HepG2 (cell line): Measurements from ENCODE around the gene IGF2. TPM values are rescaled to one million over a fixed set of nuclear protein-coding genes. Genes with fewer than 3 reads are reported as not detected.

Source experiments
- ATAC-seq: fragments of 200-7000 bp; cut with Tn5 transposase; 3 replicates; pipeline ENCODE4 v1.9.1; 2020; ENCODE audit warnings: mild to moderate bottlenecking, moderate library complexity
- BruUV-seq: library from RNA; stranded (reverse); fragments of 400-500 nt; replicated peaks from 2 replicates; lab custom pipeline; 2021; lab: Mats Ljungman, UMichigan
- CTCF ChIA-PET: fragments of 300-600 bp; formaldehyde crosslinking; extraction: SDS; loops from one replicate; lab custom pipeline; 2021; ENCODE audit warnings: low total read pairs, inconsistent platforms, low intra/inter-chr PET ratio; lab: Yijun Ruan, JAX
- POLR2A ChIA-PET: fragments of 350-600 bp; sonication (Branson Sonifier 250); formaldehyde crosslinking; loops from one replicate; lab custom pipeline; 2020; ENCODE audit warnings: antibody characterized with exemption, inconsistent platforms; lab: Yijun Ruan, JAX
- DNase-seq: peaks from one replicate; pipeline ENCODE4 v3.0.0-alpha.2; 2015; ENCODE audit warnings: low spot score
- FAIRE-seq: peaks from 3 replicates; lab custom pipeline; 2011; peaks lifted over from hg19 to GRCh38; lab: Jason Lieb, UNC
- H2AFZ ChIP-seq: one replicate; pipeline ENCODE4 v1.6.1; 2011; ENCODE audit warnings: low read length, inconsistent platforms
- H3K27ac ChIP-seq: fragments of 300-600 bp; 3 replicates; pipeline ENCODE4 v1.8.0; 2011; ENCODE audit warnings: mixed run types, mild to moderate bottlenecking, mixed read lengths, low read length, inconsistent platforms; ENCODE audit not compliant: insufficient read depth; ENCODE audit errors: extremely low read length
- H3K27me3 ChIP-seq, 2 experiments: fragments of 200-600 bp in 1 of 2; 2 replicates in 1 of 2; 3 replicates in 1 of 2; pipeline versions ENCODE4 v1.6.0 to v1.8.0; 2011; ENCODE audit warnings: low read length in 2 of 2, mild to moderate bottlenecking in 2 of 2, moderate library complexity in 2 of 2, inconsistent platforms in 1 of 2; ENCODE audit not compliant: insufficient read depth in 2 of 2, control insufficient read depth in 1 of 2
- H3K36me3 ChIP-seq, 2 experiments: fragments of 200-600 bp in 1 of 2; replicated peaks in 1 of 2; 2 replicates in 1 of 2; 3 replicates in 1 of 2; pipeline versions ENCODE4 v1.5.1 to v1.8.0; 2011; ENCODE audit warnings: low read length in 2 of 2, inconsistent platforms in 1 of 2; ENCODE audit not compliant: insufficient read depth in 2 of 2, control insufficient read depth in 1 of 2
- H3K4me1 ChIP-seq: 2 replicates; pipeline ENCODE4 v1.5.1; 2012; ENCODE audit warnings: low read length, inconsistent platforms; ENCODE audit not compliant: insufficient read depth
- H3K4me2 ChIP-seq: 2 replicates; pipeline ENCODE4 v1.6.0; 2011; ENCODE audit warnings: low read depth, low read length, inconsistent platforms
- H3K4me3 ChIP-seq, 3 experiments: fragments of 200-600 bp in 1 of 3; sonication (generic), shearing (Covaris generic) in 1 of 3; replicated peaks in 1 of 3; 2 replicates each; pipeline ENCODE4 v1.5.1; 2011 to 2016; ENCODE audit warnings: low read length in 3 of 3, inconsistent platforms in 2 of 3, low read depth in 2 of 3, mild to moderate bottlenecking in 2 of 3, control low read depth in 1 of 3, mixed read lengths in 1 of 3; ENCODE audit not compliant: insufficient read depth in 1 of 3
- H3K79me2 ChIP-seq: one replicate; pipeline ENCODE4 v1.6.1; 2011; ENCODE audit warnings: low read length, inconsistent platforms; ENCODE audit not compliant: insufficient read depth
- H3K9ac ChIP-seq: 2 replicates; pipeline ENCODE4 v1.6.0; 2011; ENCODE audit warnings: mild to moderate bottlenecking, low read depth, low read length, inconsistent platforms; ENCODE audit not compliant: insufficient read depth
- H3K9me3 ChIP-seq: 2 replicates; pipeline ENCODE4 v1.5.1; 2012; ENCODE audit warnings: mild to moderate bottlenecking, low read length
- H4K20me1 ChIP-seq: 2 replicates; pipeline ENCODE4 v1.6.0; 2011; ENCODE audit warnings: inconsistent platforms, mild to moderate bottlenecking, low read length, moderate library complexity; ENCODE audit not compliant: insufficient read depth
- CTCF ChIP-seq: sonication (generic); formaldehyde crosslinking; IDR thresholded peaks from 2 replicates; pipeline ENCODE4 v1.5.0; 2020; ENCODE audit warnings: mild to moderate bottlenecking, missing genetic modification reagents, moderate library complexity
- GATA4 ChIP-seq: sonication (generic); IDR thresholded peaks from 2 replicates; pipeline ENCODE4 v1.6.1; 2016; ENCODE audit warnings: antibody characterized with exemption, low read depth, borderline replicate concordance
- HOXA3 ChIP-seq: sonication (generic); formaldehyde crosslinking; IDR thresholded peaks from 2 replicates; pipeline ENCODE4 v1.5.0; 2020; ENCODE audit warnings: missing genetic modification reagents
- JUND ChIP-seq: sonication (generic); formaldehyde crosslinking; IDR thresholded peaks from 2 replicates; pipeline ENCODE4 v1.8.0; 2022; ENCODE audit warnings: mild to moderate bottlenecking, missing genetic modification reagents
- NAIF1 ChIP-seq: sonication (generic); formaldehyde crosslinking; IDR thresholded peaks from 2 replicates; pipeline ENCODE4 v1.5.0; 2020; ENCODE audit warnings: mild to moderate bottlenecking, missing genetic modification reagents, borderline replicate concordance
- RELA ChIP-seq: sonication (generic); formaldehyde crosslinking; IDR thresholded peaks from 2 replicates; pipeline ENCODE4 v1.4.0; 2020; ENCODE audit warnings: missing genetic modification reagents
- REPIN1 ChIP-seq: sonication (generic); formaldehyde crosslinking; IDR thresholded peaks from 2 replicates; pipeline ENCODE4 v1.8.0; 2022; ENCODE audit warnings: missing genetic modification reagents, low read depth, mild to moderate bottlenecking, borderline replicate concordance
- SCMH1 ChIP-seq: sonication (generic); formaldehyde crosslinking; IDR thresholded peaks from 2 replicates; pipeline ENCODE4 v1.9.0; 2021; ENCODE audit warnings: missing genetic modification reagents, mild to moderate bottlenecking, borderline replicate concordance
- SNAPC4 ChIP-seq: sonication (generic); formaldehyde crosslinking; IDR thresholded peaks from 2 replicates; pipeline ENCODE4 v1.4.0; 2020; ENCODE audit warnings: mild to moderate bottlenecking, missing genetic modification reagents
- ZNF354B ChIP-seq: sonication (generic); formaldehyde crosslinking; IDR thresholded peaks from 2 replicates; pipeline ENCODE4 v1.8.0; 2022; ENCODE audit warnings: mild to moderate bottlenecking, missing genetic modification reagents
- ZNF749 ChIP-seq: sonication (generic); formaldehyde crosslinking; IDR thresholded peaks from 2 replicates; pipeline ENCODE4 v1.8.0; 2022; ENCODE audit warnings: mild to moderate bottlenecking, missing genetic modification reagents, moderate library complexity, borderline replicate concordance
- ZNF839 ChIP-seq: sonication (generic); formaldehyde crosslinking; IDR thresholded peaks from 2 replicates; pipeline ENCODE4 v1.4.0; 2020; ENCODE audit warnings: missing genetic modification reagents, mild to moderate bottlenecking, borderline replicate concordance
- WGBS: methylation state at CpG from one replicate; pipeline ENCODE4 v1.1.6; 2017; ENCODE audit warnings: low lambda C conversion rate; 5-methylcytosine and 5-hydroxymethylcytosine counted together
- in situ Hi-C: cut with HindIII; loops from 2 replicates; pipeline ENCODE4 v1.10.0; 2017; ENCODE audit warnings: low pct_unique_long_range_greater_than_20kb; ENCODE audit not compliant: extremely low pct_ligation_motif_present
- intact Hi-C: fragments of 100-400 bp; cut with micrococcal nuclease; formaldehyde crosslinking; loops from one replicate; pipeline ENCODE4 v1.10.0; 2022; ENCODE audit not compliant: unreplicated experiment
- polyA plus RNA-seq, 8 experiments: library from polyadenylated mRNA; depleted of rRNA in 3 of 8; stranded (reverse) in 7 of 8; unstranded in 1 of 8; fragments of >200 nt; fragmentation: Illumina TruSeq in 4 of 8; extraction: Trizol in 4 of 8; gene quantifications; 2 replicates each; pipeline versions ENCODE4 v1.2.1 to v1.2.3, GENCODE V29; 2011 to 2016; ENCODE audit warnings: low read depth in 4 of 8, missing spikeins in 1 of 8, mixed read lengths in 1 of 8; ENCODE audit not compliant: insufficient read depth in 1 of 8
- total RNA-seq, 5 experiments: library from RNA; depleted of rRNA; stranded (reverse); fragments of >200 nt; fragmentation: Illumina TruSeq; extraction: Trizol; gene quantifications; 2 replicates each; pipeline ENCODE4 v1.2.3, GENCODE V29; 2016; ENCODE audit warnings: low read depth in 1 of 5
- TF ChIP-seq, protein P1 (sequence below): sonication (generic); formaldehyde crosslinking; IDR thresholded peaks from 2 replicates; pipeline ENCODE4 v1.9.0; 2022; ENCODE audit warnings: missing genetic modification reagents, mild to moderate bottlenecking, borderline replicate concordance

Gene IGF2
- total and polyA plus RNA-seq, 2 of the 13 experiments (the other 11 are each of a cell fraction or from before 2014, with no cell fraction given) = 79.1 to 254 TPM

GRCh38 chr11:2129699-2130366, 9.4 kb downstream of the IGF2 start:
- Histone ChIP-seq H3K9ac (no peak overlapping the region), H3K4me1 (peaks cover 11% of the 10 kb centered on the region; the same call in 1 of the 2 replicates), H3K27ac (no peak overlapping the region), H3K4me2 (no peak overlapping the region), H3K79me2 (no peaks in the 10 kb centered on the region), H2AFZ (no peak overlapping the region), H3K36me3 (peaks cover 20 to 38% of the 10 kb centered on the region in 2 experiments; a peak in 4 of 5 replicates), H3K27me3 (no peaks in the 10 kb centered on the region), H3K9me3 (no peaks in the 10 kb centered on the region), H4K20me1 (peaks cover 42% of the 10 kb centered on the region), H3K4me3 (no peak overlapping the region)
- in situ Hi-C loops = no loop called here
- no TSS peak for BruUV-seq
- 89% methylated on average over 1 of the region's 25 CpGs for WGBS
- no peak for FAIRE-seq
- peak; percentile 2; the same call in 2 of the 3 replicates for ATAC-seq
- no peak for DNase-seq
- intact Hi-C loops = no loop called here
- CTCF ChIA-PET = no interaction called here
- POLR2A ChIA-PET = interaction anchor here (0.8 to 1.4 kb wide), 5 partner anchors 7 to 143 kb away, joined by 3 to 4 read pairs (median 4); partner anchors contain the start of gene IGF2
- TF ChIP-seq ZNF839 (CRISPR knock-in tag) (no peak), GATA4 (peak; percentile 16; the same call in 1 of the 2 replicates), NAIF1 (CRISPR knock-in tag) (no peak), RELA (CRISPR knock-in tag) (no peak), SCMH1 (no peak), ZNF749 (CRISPR knock-in tag) (peak; percentile 75), SNAPC4 (CRISPR knock-in tag) (peak; percentile 43; the same call in 1 of the 2 replicates), REPIN1 (0 out of 2 replicates have a peak, but pooled peaks have one; percentile 11), HOXA3 (CRISPR knock-in tag) (0 out of 2 replicates have a peak, but pooled peaks have one; percentile 15), CTCF (0 out of 2 replicates have a peak, but pooled peaks have one; percentile 8), ZNF354B (CRISPR knock-in tag) (peak; percentile 91), JUND (CRISPR knock-in tag) (peak; percentile 34; the same call in 1 of the 2 replicates)
- TF ChIP-seq, protein P1, sequence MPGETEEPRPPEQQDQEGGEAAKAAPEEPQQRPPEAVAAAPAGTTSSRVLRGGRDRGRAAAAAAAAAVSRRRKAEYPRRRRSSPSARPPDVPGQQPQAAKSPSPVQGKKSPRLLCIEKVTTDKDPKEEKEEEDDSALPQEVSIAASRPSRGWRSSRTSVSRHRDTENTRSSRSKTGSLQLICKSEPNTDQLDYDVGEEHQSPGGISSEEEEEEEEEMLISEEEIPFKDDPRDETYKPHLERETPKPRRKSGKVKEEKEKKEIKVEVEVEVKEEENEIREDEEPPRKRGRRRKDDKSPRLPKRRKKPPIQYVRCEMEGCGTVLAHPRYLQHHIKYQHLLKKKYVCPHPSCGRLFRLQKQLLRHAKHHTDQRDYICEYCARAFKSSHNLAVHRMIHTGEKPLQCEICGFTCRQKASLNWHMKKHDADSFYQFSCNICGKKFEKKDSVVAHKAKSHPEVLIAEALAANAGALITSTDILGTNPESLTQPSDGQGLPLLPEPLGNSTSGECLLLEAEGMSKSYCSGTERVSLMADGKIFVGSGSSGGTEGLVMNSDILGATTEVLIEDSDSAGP (CRISPR knock-in tag) = peak; percentile 16
